K562 (cell line): ENCODE measurements around the gene PMIS2. TPM values are rescaled to one million over a fixed set of nuclear protein-coding genes. Genes with fewer than 3 reads are reported as not detected.

Experiments
- CLOCK ChIP-seq: fragments of 250-450 bp; sonication (Bioruptor Pico); IDR thresholded peaks from 2 replicates; pipeline ENCODE4 v1.4.0; 2020; ENCODE audit warnings: mild to moderate bottlenecking, moderate library complexity, borderline replicate concordance
- FOXO4 ChIP-seq: fragments of 450-650 bp; formaldehyde crosslinking; IDR thresholded peaks from 2 replicates; pipeline ENCODE4 v1.4.0; 2020; ENCODE audit warnings: mild to moderate bottlenecking, moderate library complexity
- HES1 ChIP-seq: fragments of 450-650 bp; IDR thresholded peaks from 2 replicates; pipeline ENCODE4 v1.6.1; 2016; ENCODE audit warnings: low read depth, mild to moderate bottlenecking, moderate library complexity
- KLF13 ChIP-seq: fragments of 450-650 bp; IDR thresholded peaks from 2 replicates; pipeline ENCODE4 v1.6.1; 2016; ENCODE audit warnings: missing genetic modification characterization, low read depth, mild to moderate bottlenecking, missing compliant biosample characterization, moderate library complexity, borderline replicate concordance
- NEUROD1 ChIP-seq: fragments of 150-350 bp; IDR thresholded peaks from 2 replicates; pipeline ENCODE4 v1.6.1; 2014; ENCODE audit warnings: borderline replicate concordance, low read length, low read depth; ENCODE audit not compliant: partially characterized antibody
- NFE2 ChIP-seq: IDR thresholded peaks from 2 replicates; pipeline ENCODE4 v1.6.1; 2014; ENCODE audit warnings: antibody characterized with exemption, low read depth
- NR4A1 ChIP-seq, 2 experiments: fragments of 250-450 bp in 1 of 2; fragments of 450-650 bp in 1 of 2; sonication (Bioruptor Pico) in 1 of 2; IDR thresholded peaks; 2 replicates each; pipeline versions ENCODE4 v1.4.0 to v1.6.1; 2016 to 2020; ENCODE audit warnings: mild to moderate bottlenecking in 2 of 2, missing compliant biosample characterization in 1 of 2, missing genetic modification characterization in 1 of 2, moderate library complexity in 1 of 2
- SRSF1 ChIP-seq: fragments of 200-400 bp; formaldehyde crosslinking; IDR thresholded peaks from 2 replicates; pipeline ENCODE4 v1.6.1; 2017; ENCODE audit warnings: mild to moderate bottlenecking, low read depth, low read length, moderate library complexity
- STAT5B ChIP-seq: fragments of 250-450 bp; sonication (Bioruptor Pico); IDR thresholded peaks from 2 replicates; pipeline ENCODE4 v1.8.0; 2021; ENCODE audit warnings: mild to moderate bottlenecking, inconsistent platforms
- THAP12 ChIP-seq: fragments of 250-450 bp; sonication (Bioruptor Pico); IDR thresholded peaks from 2 replicates; pipeline ENCODE4 v1.9.0; 2021; ENCODE audit warnings: mild to moderate bottlenecking, inconsistent platforms
- ZHX1 ChIP-seq: fragments of 150-350 bp; conservative IDR thresholded peaks from 2 replicates; pipeline ENCODE4 v1.6.1; 2014; ENCODE audit warnings: low read length
- ZNF639 ChIP-seq, 2 experiments: fragments of 200-800 bp in 1 of 2; sonication (Bioruptor generic) in 1 of 2; sonication (generic) in 1 of 2; formaldehyde crosslinking in 1 of 2; IDR thresholded peaks in 1 of 2; conservative IDR thresholded peaks in 1 of 2; 2 replicates each; pipeline versions ENCODE4 v1.5.0 to v1.6.1; 2016 to 2020; ENCODE audit warnings: missing compliant biosample characterization in 1 of 2, missing genetic modification characterization in 1 of 2, missing genetic modification reagents in 1 of 2
- polyA plus RNA-seq, 8 experiments: library from polyadenylated mRNA; depleted of rRNA in 4 of 8; stranded (reverse) in 5 of 8; unstranded in 3 of 8; fragments of >200 nt; fragmentation: Nextera tagmentation in 2 of 8; fragmentation: Illumina TruSeq in 1 of 8; extraction: Ambion mirVana in 2 of 8; extraction: Trizol in 1 of 8; gene quantifications; 2 replicates each; pipeline versions ENCODE4 v1.2.1 to v1.2.3, GENCODE V29; 2011 to 2014; ENCODE audit warnings: inconsistent platforms in 1 of 8, missing spikeins in 1 of 8
- total RNA-seq, 7 experiments: library from RNA; depleted of rRNA in 6 of 7; stranded (reverse); fragments of >200 nt in 6 of 7; fragmentation: Illumina TruSeq in 2 of 7; extraction: Trizol in 2 of 7; gene quantifications; 2 replicates each; pipeline versions ENCODE4 v1.2.1 to v1.2.3, GENCODE V29; 2011 to 2021; ENCODE audit warnings: low replicate concordance in 1 of 7

PMIS2 gene
- total and polyA plus RNA-seq, 9 of the 15 experiments (the other 6 are each of a cell fraction or from before 2014, with no cell fraction given), result not detected

- peak; percentile 52; the same call in 1 of the 2 replicates for TF ChIP-seq HES1
- peak; percentile 88 for TF ChIP-seq THAP12 (CRISPR knock-in tag)
- TF ChIP-seq SRSF1, result no peak
- TF ChIP-seq NFE2, result 0 out of 2 replicates have a peak, but pooled peaks have one; percentile 17
- peak; percentile 64; the same call in 1 of the 2 replicates for TF ChIP-seq KLF13 (tag)
- 0 out of 2 replicates have a peak, but pooled peaks have one; percentile 72 for TF ChIP-seq FOXO4 (CRISPR knock-in tag)
- TF ChIP-seq STAT5B (CRISPR knock-in tag), result no peak
- 0 out of 4 replicates have a peak, but pooled peaks of 1 of the 2 experiments have one; percentile 45 for TF ChIP-seq ZNF639 (CRISPR knock-in tag; conservative IDR thresholded peaks at IDR 0.05 in 1 of 2, IDR thresholded peaks at IDR 0.05 in 1 of 2)
- peak; percentile 95; the same call in 1 of the 2 replicates for TF ChIP-seq NR4A1 (CRISPR knock-in tag; IDR thresholded peaks at IDR 0.05)
- no peak for TF ChIP-seq NR4A1 (tag; IDR thresholded peaks at IDR 0.05)
- 0 out of 2 replicates have a peak, but pooled peaks have one; percentile 49 for TF ChIP-seq CLOCK (CRISPR knock-in tag)
- TF ChIP-seq NEUROD1, result peak; percentile 32
- 0 out of 2 replicates have a peak, but pooled peaks have one; percentile 32 for TF ChIP-seq ZHX1
These were observed 26.8 kb downstream of the PMIS2 start, which contains the start of gene HAUS5 (continued) for GRCh38 chr19:35612559-35613321.
